Natural killer cell (primary cell): Measurements from ENCODE around the gene SERP2. TPM values are rescaled to one million over a fixed set of nuclear protein-coding genes. Genes with fewer than 3 reads are reported as not detected.

Experiments
- ATAC-seq, 3 donors: fragments of 150-1000 bp in 2 of 3; fragments of 200-7000 bp in 1 of 3; cut with Tn5 transposase; 1 replicate in 1 of 3; 2 replicates in 2 of 3; pipeline ENCODE4 v1.10.0; 2021; ENCODE audit warnings: mild to moderate bottlenecking in 2 of 3, moderate library complexity in 2 of 3
- DNase-seq, 2 donors: peaks; one replicate each; pipeline versions ENCODE4 v3.0.0 to v3.0.0-alpha.2; 2013 to 2021; ENCODE audit warnings: mixed read lengths in 1 of 2
- H3K27ac ChIP-seq: one replicate; pipeline ENCODE4 v1.5.1; 2013; ENCODE audit warnings: mild to moderate bottlenecking, low read length
- H3K27me3 ChIP-seq: one replicate; pipeline ENCODE4 v1.6.1; 2013; ENCODE audit warnings: low read length; ENCODE audit not compliant: control insufficient read depth, insufficient read depth
- H3K36me3 ChIP-seq: one replicate; pipeline ENCODE4 v1.6.1; 2013; ENCODE audit warnings: low read length; ENCODE audit not compliant: control insufficient read depth, insufficient read depth
- H3K4me1 ChIP-seq: one replicate; pipeline ENCODE4 v1.6.1; 2013; ENCODE audit warnings: low read length; ENCODE audit not compliant: control insufficient read depth, insufficient read depth
- H3K4me3 ChIP-seq: one replicate; pipeline ENCODE4 v1.5.1; 2013; ENCODE audit warnings: low read length
- H3K9me3 ChIP-seq: one replicate; pipeline ENCODE4 v1.6.1; 2013; ENCODE audit warnings: low read length; ENCODE audit not compliant: control insufficient read depth, insufficient read depth
- H3K27ac Mint-ChIP-seq, 2 donors: one replicate each; pipeline ENCODE4 v1.8.0; 2022; ENCODE audit warnings: mild to moderate bottlenecking in 2 of 2, mixed read lengths in 2 of 2, moderate library complexity in 1 of 2
- H3K27me3 Mint-ChIP-seq, 2 donors: one replicate each; pipeline ENCODE4 v1.8.0; 2022; ENCODE audit warnings: low read depth in 2 of 2, mixed read lengths in 2 of 2
- H3K36me3 Mint-ChIP-seq: one replicate; pipeline ENCODE4 v1.8.0; 2022; ENCODE audit warnings: mixed read lengths
- H3K4me1 Mint-ChIP-seq, 2 donors: one replicate each; pipeline ENCODE4 v1.8.0; 2022; ENCODE audit warnings: mixed read lengths in 2 of 2
- H3K4me3 Mint-ChIP-seq: one replicate; pipeline ENCODE4 v1.8.0; 2022; ENCODE audit warnings: mild to moderate bottlenecking, moderate library complexity, mixed read lengths
- H3K9me3 Mint-ChIP-seq, 2 donors: one replicate each; pipeline ENCODE4 v1.8.0; 2022; ENCODE audit warnings: mixed read lengths in 2 of 2
- CTCF ChIP-seq: fragments of 200-600 bp; IDR thresholded peaks from one replicate; pipeline ENCODE4 v1.8.0; 2022; ENCODE audit warnings: antibody characterized with exemption
- WGBS: methylation state at CpG from one replicate; pipeline ENCODE4 v1.1.7; 2013; ENCODE audit warnings: missing lambda C conversion rate; ENCODE audit not compliant: insufficient coverage; 5-methylcytosine and 5-hydroxymethylcytosine counted together
- intact Hi-C: fragments of 100-400 bp; cut with micrococcal nuclease; formaldehyde crosslinking; loops from one replicate; pipeline ENCODE4 v1.14.2; 2022
- total RNA-seq, 4 donors: library from RNA; stranded (reverse); fragments of 120-200 nt in 1 of 4; gene quantifications; one replicate each; pipeline versions ENCODE4 v1.2.3 to v1.2.4, GENCODE V29; 2013 to 2022

Gene SERP2
- total RNA-seq, 3 donors from 2014 or later (not counting 1 experiment from before 2014, with no cell fraction given), result 2.0 to 4.1 (median 3.2) TPM

DNA sequence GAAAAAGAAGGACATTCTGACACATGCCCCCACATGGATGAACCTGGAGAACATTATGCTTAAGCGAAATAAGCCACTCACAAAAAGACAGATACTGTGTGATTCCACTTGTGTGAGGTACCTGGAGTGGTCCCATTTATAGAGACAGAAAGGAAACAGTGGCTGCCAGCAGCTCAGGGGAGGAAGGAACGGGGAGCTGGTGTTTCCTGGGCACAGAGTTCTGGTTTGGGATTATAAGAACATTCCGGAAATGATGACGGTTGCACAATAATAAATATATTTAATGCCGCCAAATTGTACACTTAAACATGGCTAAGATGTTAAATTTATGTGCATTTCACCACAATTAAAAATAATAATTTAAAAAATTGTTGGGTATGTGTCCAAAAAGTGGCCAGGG is 33.0 kb downstream of the SERP2 start:
- no peak for ATAC-seq
- H3K27me3 ChIP-seq, result no peaks in the 10 kb centered on the region
- H3K36me3 ChIP-seq, result no peaks in the 10 kb centered on the region
- no peak for TF ChIP-seq CTCF
- no peak overlapping the region for H3K27ac ChIP-seq
- H3K9me3 ChIP-seq, result no peaks in the 10 kb centered on the region
- Mint-ChIP-seq H3K4me3 (no peak overlapping the region), H3K9me3 (no peaks in the 10 kb centered on the region), H3K27me3 (peaks cover 10 to 21% of the 10 kb centered on the region in 2 donors), H3K27ac (no peak overlapping the region), H3K4me1 (peaks cover 0 to 5% of the 10 kb centered on the region in 2 donors), H3K36me3 (no peaks in the 10 kb centered on the region)
- no peak for DNase-seq
- intact Hi-C loops, result no loop called here
- H3K4me1 ChIP-seq, result no peaks in the 10 kb centered on the region
- no peak overlapping the region for H3K4me3 ChIP-seq
- 54% methylated on average over 2 of the region's 5 CpGs for WGBS

DNA sequence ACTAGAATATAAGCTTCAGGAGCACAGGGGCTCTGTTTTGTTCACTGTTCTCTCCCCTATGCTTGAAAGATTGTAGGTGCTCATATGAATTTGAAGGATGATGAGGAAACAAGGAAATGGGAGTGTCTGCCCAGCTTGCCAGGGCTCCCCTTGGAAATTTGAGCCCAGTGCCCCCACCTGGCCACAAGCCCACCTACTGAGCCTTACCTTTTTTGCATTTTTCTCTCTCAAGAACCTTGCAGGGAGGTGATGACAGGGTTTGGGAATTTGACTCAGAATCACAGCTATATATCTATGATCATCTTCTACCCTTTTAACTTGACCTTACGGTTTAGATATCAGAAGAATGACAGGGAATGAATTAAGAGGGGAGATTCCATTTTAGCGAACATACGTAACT is 33.8 kb downstream of the SERP2 start:
- no peaks in the 10 kb centered on the region for H3K36me3 ChIP-seq
- H3K27ac Mint-ChIP-seq, result no peak overlapping the region
- no peaks in the 10 kb centered on the region for H3K9me3 ChIP-seq
- H3K4me1 Mint-ChIP-seq, result peaks cover 0 to 5% of the 10 kb centered on the region in 2 donors
- WGBS, result 90% methylated on average over 2 of the region's 3 CpGs
- H3K4me1 ChIP-seq, result no peaks in the 10 kb centered on the region
- no peaks in the 10 kb centered on the region for H3K9me3 Mint-ChIP-seq
- no peak for DNase-seq
- no peak for ATAC-seq
- TF ChIP-seq CTCF, result no peak
- H3K27ac ChIP-seq, result no peak overlapping the region
- no peak overlapping the region for H3K4me3 ChIP-seq
- intact Hi-C loops, result no loop called here
- H3K4me3 Mint-ChIP-seq, result no peak overlapping the region
- no peaks in the 10 kb centered on the region for H3K27me3 ChIP-seq
- no peaks in the 10 kb centered on the region for H3K36me3 Mint-ChIP-seq
- peaks cover 10 to 21% of the 10 kb centered on the region in 2 donors for H3K27me3 Mint-ChIP-seq

GRCh38 chr13:44407891-44408290 is 34.3 kb downstream of the SERP2 start:
- no peaks in the 10 kb centered on the region for H3K9me3 Mint-ChIP-seq
- no peak overlapping the region for H3K27ac Mint-ChIP-seq
- no peaks in the 10 kb centered on the region for H3K9me3 ChIP-seq
- H3K4me1 ChIP-seq, result no peaks in the 10 kb centered on the region
- no peak overlapping the region for H3K4me3 Mint-ChIP-seq
- ATAC-seq (no peak), DNase-seq (no peak)
- peaks cover 0 to 5% of the 10 kb centered on the region in 2 donors for H3K4me1 Mint-ChIP-seq
- H3K27ac ChIP-seq, result no peak overlapping the region
- H3K36me3 Mint-ChIP-seq, result no peaks in the 10 kb centered on the region
- no peak overlapping the region for H3K4me3 ChIP-seq
- no peaks in the 10 kb centered on the region for H3K36me3 ChIP-seq
- 96% methylated on average over 7 of the region's 7 CpGs for WGBS
- intact Hi-C loops, result no loop called here
- H3K27me3 ChIP-seq, result no peaks in the 10 kb centered on the region
- H3K27me3 Mint-ChIP-seq, result peaks cover 10 to 21% of the 10 kb centered on the region in 2 donors
- no peak for TF ChIP-seq CTCF

DNA sequence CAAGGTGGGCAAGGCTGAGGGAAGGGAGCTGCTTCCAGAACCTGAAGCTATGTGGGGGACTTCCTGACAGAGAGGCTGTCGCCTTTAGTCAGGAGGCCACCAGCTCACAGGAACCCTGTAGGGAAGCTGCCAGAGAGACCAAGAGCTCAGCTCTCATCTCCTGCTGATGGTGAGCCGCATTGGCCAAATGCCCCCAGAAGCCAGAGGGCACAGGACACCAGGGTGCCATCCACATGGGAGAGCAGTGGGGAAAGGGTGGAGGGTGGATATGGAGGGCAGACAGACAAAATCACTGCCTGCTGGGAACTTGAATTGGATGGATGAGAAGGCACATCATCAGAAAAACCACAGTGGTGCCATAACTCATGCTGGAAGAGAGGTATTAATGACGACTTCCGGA is 36.0 kb downstream of the SERP2 start:
- Histone ChIP-seq H3K27me3 (no peaks in the 10 kb centered on the region), H3K4me3 (no peak overlapping the region), H3K4me1 (no peaks in the 10 kb centered on the region), H3K9me3 (no peaks in the 10 kb centered on the region), H3K27ac (no peak overlapping the region), H3K36me3 (no peaks in the 10 kb centered on the region)
- intact Hi-C loops, result no loop called here
- Mint-ChIP-seq H3K9me3 (no peaks in the 10 kb centered on the region), H3K4me1 (peaks cover 0 to 5% of the 10 kb centered on the region in 2 donors), H3K27me3 (peaks cover 10 to 21% of the 10 kb centered on the region in 2 donors), H3K4me3 (no peak overlapping the region), H3K27ac (no peak overlapping the region), H3K36me3 (no peaks in the 10 kb centered on the region)
- 66% methylated on average over 4 of the region's 4 CpGs for WGBS
- DNase-seq (no peak), ATAC-seq (no peak)
- no peak for TF ChIP-seq CTCF
